ENCODE data around the gene DLG2. TPM values are rescaled to one million over a fixed set of nuclear protein-coding genes. Genes with fewer than 3 reads are reported as not detected.

Gene DLG2
- total RNA-seq, 3 donors from 2014 or later: 4.3 to 12.3 (median 6.9) TPM

DNA sequence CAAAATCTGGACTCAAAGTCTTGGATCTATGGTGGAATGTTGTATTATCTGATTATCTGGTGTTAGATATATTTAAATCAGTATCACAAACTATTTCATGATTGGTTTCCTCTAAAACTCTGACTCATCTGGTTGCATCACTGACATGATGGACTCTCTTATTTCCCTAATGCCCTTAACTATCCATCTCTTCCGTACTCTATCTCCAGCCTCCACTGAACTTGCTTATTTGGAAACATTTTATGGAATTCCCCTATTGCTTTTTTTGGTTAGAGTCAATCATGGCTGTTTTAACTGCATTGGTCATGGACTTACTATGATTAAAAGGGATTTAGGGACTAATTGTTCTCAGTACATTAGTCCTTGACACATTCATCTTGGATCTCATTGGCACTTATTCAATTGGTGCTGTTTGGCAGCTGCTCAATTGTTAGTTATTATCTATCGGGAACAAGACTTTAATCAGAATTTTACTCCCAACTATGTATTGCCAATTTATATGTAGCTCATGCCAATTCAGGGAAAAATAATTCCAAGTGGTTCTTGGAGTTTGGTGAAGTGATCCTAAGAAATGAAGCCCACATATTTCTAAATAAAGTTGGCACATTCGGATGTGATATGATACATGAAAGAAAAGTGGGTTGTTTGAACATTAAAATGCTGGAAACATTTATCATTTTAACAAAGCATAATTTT is 1399.0 kb downstream of the DLG2 start:
- TF ChIP-seq, protein P1, sequence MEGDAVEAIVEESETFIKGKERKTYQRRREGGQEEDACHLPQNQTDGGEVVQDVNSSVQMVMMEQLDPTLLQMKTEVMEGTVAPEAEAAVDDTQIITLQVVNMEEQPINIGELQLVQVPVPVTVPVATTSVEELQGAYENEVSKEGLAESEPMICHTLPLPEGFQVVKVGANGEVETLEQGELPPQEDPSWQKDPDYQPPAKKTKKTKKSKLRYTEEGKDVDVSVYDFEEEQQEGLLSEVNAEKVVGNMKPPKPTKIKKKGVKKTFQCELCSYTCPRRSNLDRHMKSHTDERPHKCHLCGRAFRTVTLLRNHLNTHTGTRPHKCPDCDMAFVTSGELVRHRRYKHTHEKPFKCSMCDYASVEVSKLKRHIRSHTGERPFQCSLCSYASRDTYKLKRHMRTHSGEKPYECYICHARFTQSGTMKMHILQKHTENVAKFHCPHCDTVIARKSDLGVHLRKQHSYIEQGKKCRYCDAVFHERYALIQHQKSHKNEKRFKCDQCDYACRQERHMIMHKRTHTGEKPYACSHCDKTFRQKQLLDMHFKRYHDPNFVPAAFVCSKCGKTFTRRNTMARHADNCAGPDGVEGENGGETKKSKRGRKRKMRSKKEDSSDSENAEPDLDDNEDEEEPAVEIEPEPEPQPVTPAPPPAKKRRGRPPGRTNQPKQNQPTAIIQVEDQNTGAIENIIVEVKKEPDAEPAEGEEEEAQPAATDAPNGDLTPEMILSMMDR (IDR thresholded peaks at IDR 0.05): no peak
- TF ChIP-seq POLR2A (IDR thresholded peaks at IDR 0.05) (no peak), POLR2AphosphoS5 (IDR thresholded peaks at IDR 0.05) (no peak)
- DNase-seq (ENCODE audit: low spot score in 2 of 2): no peak
- intact Hi-C loops (cut with DNase I; ENCODE audit: low total_unique reads): no loop called here

DNA sequence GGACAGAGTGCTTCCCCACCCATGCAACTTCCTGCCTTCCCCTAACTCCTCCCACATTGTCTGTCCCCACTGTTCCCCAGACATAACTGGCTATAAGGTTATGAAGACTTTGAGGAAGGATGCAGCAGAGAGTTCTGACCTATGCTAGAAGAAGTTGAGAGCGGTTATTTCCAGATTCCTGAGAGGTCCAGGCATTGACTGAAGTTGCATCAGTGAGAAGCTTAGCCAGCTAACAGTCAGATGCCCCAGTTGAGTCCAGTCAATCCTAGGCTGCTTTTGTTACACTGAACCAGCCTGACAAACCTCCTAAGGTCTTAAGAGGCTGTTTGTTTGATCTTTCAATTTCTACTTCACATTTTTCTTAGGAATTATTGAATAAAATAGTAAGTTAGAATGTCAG is 1403.1 kb downstream of the DLG2 start:
- no peak for DNase-seq (ENCODE audit: low spot score in 2 of 2)
- no peak overlapping the region for H3K4me3 ChIP-seq
- H3K27ac ChIP-seq: no peak overlapping the region
- H3K4me1 ChIP-seq: no peaks in the 10 kb centered on the region
- no peaks in the 10 kb centered on the region for H3K36me3 ChIP-seq
- intact Hi-C loops (cut with DNase I; ENCODE audit: low total_unique reads): no loop called here
- H3K27me3 ChIP-seq: no peaks in the 10 kb centered on the region
- no peaks in the 10 kb centered on the region for H3K9me3 ChIP-seq
- no peak for TF ChIP-seq POLR2AphosphoS5 (IDR thresholded peaks at IDR 0.05)
- TF ChIP-seq, protein P1 (IDR thresholded peaks at IDR 0.05): no peak
- TF ChIP-seq POLR2A (IDR thresholded peaks at IDR 0.05): no peak

More for the DNA sequence above, 1399.0 kb downstream of the DLG2 start:
- Histone ChIP-seq H3K4me1 (no peaks in the 10 kb centered on the region), H3K27me3 (no peaks in the 10 kb centered on the region), H3K4me3 (no peak overlapping the region), H3K9me3 (no peaks in the 10 kb centered on the region), H3K36me3 (no peaks in the 10 kb centered on the region), H3K27ac (no peak overlapping the region)

DNA sequence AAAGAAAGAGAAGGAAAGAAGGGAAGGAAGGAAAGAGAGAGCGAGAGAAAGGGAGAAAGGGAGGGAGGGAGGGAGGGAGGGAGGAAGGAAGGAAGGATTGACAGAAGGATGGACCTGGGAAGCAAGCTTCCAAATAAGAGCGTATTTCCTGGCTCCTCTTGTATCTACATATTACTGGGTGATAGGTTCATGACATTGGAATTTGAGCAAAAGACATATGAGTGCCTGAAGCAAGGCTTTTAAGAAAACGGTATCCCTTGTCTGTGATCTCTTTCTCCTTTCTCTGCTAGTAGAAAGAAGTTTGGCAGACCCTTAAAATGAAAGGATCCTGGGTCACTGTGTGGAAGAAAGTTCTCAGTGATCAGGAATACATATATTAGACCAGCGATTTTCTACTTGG is 1408.8 kb downstream of the DLG2 start:
- TF ChIP-seq POLR2A (IDR thresholded peaks at IDR 0.05): no peak
- TF ChIP-seq POLR2AphosphoS5 (IDR thresholded peaks at IDR 0.05): no peak
- TF ChIP-seq, protein P1 (IDR thresholded peaks at IDR 0.05): no peak
- H3K27me3 ChIP-seq: no peaks in the 10 kb centered on the region
- intact Hi-C loops (cut with DNase I; ENCODE audit: low total_unique reads): no loop called here
- DNase-seq (ENCODE audit: low spot score in 2 of 2): no peak
- H3K9me3 ChIP-seq: no peaks in the 10 kb centered on the region
- H3K4me1 ChIP-seq: no peaks in the 10 kb centered on the region
- H3K4me3 ChIP-seq: no peak overlapping the region
- no peak overlapping the region for H3K27ac ChIP-seq
- H3K36me3 ChIP-seq: no peaks in the 10 kb centered on the region

DNA sequence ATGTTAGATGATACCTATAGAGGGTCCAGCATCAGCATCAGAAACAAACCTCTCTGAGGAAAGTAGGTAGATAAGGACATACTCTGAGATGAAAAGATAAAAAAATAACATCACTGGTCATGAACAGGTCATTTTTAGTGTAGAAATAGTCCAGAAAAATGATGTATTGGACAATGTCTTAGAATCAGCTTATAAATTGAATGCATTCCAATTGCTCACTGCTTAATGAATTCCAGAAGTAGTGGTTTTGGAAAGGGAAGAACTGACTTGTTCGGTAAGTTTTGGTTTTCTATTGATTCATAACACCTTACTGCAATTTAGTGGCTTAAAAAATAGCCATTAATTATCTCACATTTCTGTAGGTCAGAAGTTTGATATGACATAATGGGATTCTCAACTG is 1411.5 kb downstream of the DLG2 start:
- no peak overlapping the region for H3K4me3 ChIP-seq
- DNase-seq (ENCODE audit: low spot score in 2 of 2): no peak
- H3K4me1 ChIP-seq: no peaks in the 10 kb centered on the region
- TF ChIP-seq POLR2AphosphoS5 (IDR thresholded peaks at IDR 0.05): no peak
- no peak for TF ChIP-seq POLR2A (IDR thresholded peaks at IDR 0.05)
- TF ChIP-seq, protein P1 (IDR thresholded peaks at IDR 0.05): no peak
- intact Hi-C loops (cut with DNase I; ENCODE audit: low total_unique reads): no loop called here
- H3K36me3 ChIP-seq: no peaks in the 10 kb centered on the region
- H3K27me3 ChIP-seq: no peaks in the 10 kb centered on the region
- H3K27ac ChIP-seq: no peak overlapping the region
- no peaks in the 10 kb centered on the region for H3K9me3 ChIP-seq

DNA sequence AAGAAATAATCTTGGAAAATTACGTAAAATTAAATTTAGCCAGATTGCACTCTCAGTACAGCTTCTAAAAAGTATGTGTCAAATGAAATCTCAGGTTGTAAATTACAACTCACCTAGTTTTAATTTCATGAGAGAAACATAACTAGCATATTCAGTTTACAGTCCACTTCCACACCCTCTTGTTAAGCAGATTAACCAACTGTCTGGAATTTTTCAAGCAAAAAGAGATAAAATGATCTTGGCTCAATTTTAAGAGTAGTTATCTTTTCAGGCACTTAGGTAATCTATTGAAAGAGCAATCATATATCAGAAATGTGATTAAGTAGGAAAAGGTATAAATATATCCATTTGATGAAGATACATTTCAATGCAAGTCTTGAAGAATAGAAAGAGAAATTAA is 1412.6 kb downstream of the DLG2 start:
- Histone ChIP-seq H3K36me3 (no peaks in the 10 kb centered on the region), H3K4me1 (no peaks in the 10 kb centered on the region), H3K4me3 (no peak overlapping the region), H3K27me3 (no peaks in the 10 kb centered on the region), H3K9me3 (no peaks in the 10 kb centered on the region), H3K27ac (no peak overlapping the region)
- TF ChIP-seq, protein P1 (IDR thresholded peaks at IDR 0.05): no peak
- no peak for TF ChIP-seq POLR2A (IDR thresholded peaks at IDR 0.05)
- TF ChIP-seq POLR2AphosphoS5 (IDR thresholded peaks at IDR 0.05): no peak
- no peak for DNase-seq (ENCODE audit: low spot score in 2 of 2)
- intact Hi-C loops (cut with DNase I; ENCODE audit: low total_unique reads): no loop called here
